Panc1 (cell line): ENCODE measurements around the gene COMMD1.

Experiments
- CTCF ChIP-seq: fragments of 450-650 bp; IDR thresholded peaks from 2 replicates; pipeline ENCODE4 v1.5.1; 2017; ENCODE audit warnings: mild to moderate bottlenecking
- POLR2AphosphoS5 ChIP-seq: IDR thresholded peaks from 2 replicates; pipeline ENCODE4 v1.6.1; 2012; ENCODE audit warnings: mild to moderate bottlenecking, low read depth, low read length, moderate library complexity
- REST ChIP-seq, 2 experiments: IDR thresholded peaks; 2 replicates each; pipeline ENCODE4 v1.6.1; 2011 to 2012; ENCODE audit warnings: low read depth in 2 of 2, control low read depth in 1 of 2, low read length in 1 of 2, mild to moderate bottlenecking in 1 of 2, moderate library complexity in 1 of 2; ENCODE audit not compliant: insufficient read depth in 1 of 2
- SIN3A ChIP-seq: IDR thresholded peaks from 2 replicates; pipeline ENCODE4 v1.6.1; 2012; ENCODE audit warnings: low read depth, mild to moderate bottlenecking, low read length, moderate library complexity, borderline replicate concordance; ENCODE audit not compliant: insufficient read depth
- TCF7L2 ChIP-seq: IDR thresholded peaks from 2 replicates; pipeline ENCODE4 v1.6.1; 2011; ENCODE audit warnings: mild to moderate bottlenecking, low read depth, low read length, inconsistent platforms

GRCh38 chr2:61970807-61971556 lies 65.5 kb downstream of the COMMD1 start:
- TF ChIP-seq SIN3A (no peak), CTCF (peak; percentile 30; the same call in 1 of the 2 replicates), REST (IDR thresholded peaks at IDR 0.05; ENCODE audit: insufficient read depth in 1 of 2, low read depth in 2 of 2, low read length in 1 of 2) (no peak), TCF7L2 (no peak), POLR2AphosphoS5 (no peak)
